ENCODE results near the gene OCRL.

The OCRL gene

GRCh38 chrX:129523079-129523911, 16.8 kb upstream of the OCRL start, which contains the start of gene SMARCA1:
Gene SMARCA1 (minus strand): TSS chrX:129523490. CDS start chrX:129523370, 120 bp downstream.
- Histone ChIP-seq H3K36me3 (ENCODE audit: insufficient read depth, low read length) (no peaks in the 10 kb centered on the region), H2AFZ (ENCODE audit: low read depth, low read length) (peak within 1 kb of the TSS; percentile 70), H3K4me1 (ENCODE audit: insufficient read depth, low read length) (no peaks in the 10 kb centered on the region), H3K4me3 (ENCODE audit: low read length) (peak within 1 kb of the TSS; percentile 64), H3K27me3 (ENCODE audit: insufficient read depth, low read length) (no peaks in the 10 kb centered on the region), H3K9me3 (ENCODE audit: low read length) (no peaks in the 10 kb centered on the region)

GRCh38 chrX:129524250-129524850, 15.7 kb upstream of the OCRL start:
- no peaks in the 10 kb centered on the region for H3K27me3 ChIP-seq (ENCODE audit: insufficient read depth, low read length)
- H3K4me1 ChIP-seq (ENCODE audit: insufficient read depth, low read length) = no peaks in the 10 kb centered on the region
- H3K4me3 ChIP-seq (ENCODE audit: low read length) = peak overlapping the region; percentile 52
- H2AFZ ChIP-seq (ENCODE audit: low read depth, low read length) = no peak overlapping the region
- H3K9me3 ChIP-seq (ENCODE audit: low read length) = no peaks in the 10 kb centered on the region
- H3K36me3 ChIP-seq (ENCODE audit: insufficient read depth, low read length) = no peaks in the 10 kb centered on the region

- H3K36me3 ChIP-seq (ENCODE audit: insufficient read depth, low read length) = no peaks in the 10 kb centered on the region
- H3K27me3 ChIP-seq (ENCODE audit: insufficient read depth, low read length) = no peaks in the 10 kb centered on the region
- H3K4me3 ChIP-seq (ENCODE audit: low read length) = no peak overlapping the region
- no peaks in the 10 kb centered on the region for H3K9me3 ChIP-seq (ENCODE audit: low read length)
- no peak overlapping the region for H2AFZ ChIP-seq (ENCODE audit: low read depth, low read length)
- no peaks in the 10 kb centered on the region for H3K4me1 ChIP-seq (ENCODE audit: insufficient read depth, low read length)
These were observed 14.9 kb upstream of the OCRL start for GRCh38 chrX:129525162-129525561.

GRCh38 chrX:129525896-129526295, 14.2 kb upstream of the OCRL start:
- Histone ChIP-seq H3K9me3 (ENCODE audit: low read length) (no peaks in the 10 kb centered on the region), H3K4me3 (ENCODE audit: low read length) (no peak overlapping the region), H3K36me3 (ENCODE audit: insufficient read depth, low read length) (no peaks in the 10 kb centered on the region), H3K27me3 (ENCODE audit: insufficient read depth, low read length) (no peaks in the 10 kb centered on the region), H2AFZ (ENCODE audit: low read depth, low read length) (no peak overlapping the region), H3K4me1 (ENCODE audit: insufficient read depth, low read length) (no peaks in the 10 kb centered on the region)

- no peaks in the 10 kb centered on the region for H3K36me3 ChIP-seq (ENCODE audit: insufficient read depth, low read length)
- no peaks in the 10 kb centered on the region for H3K27me3 ChIP-seq (ENCODE audit: insufficient read depth, low read length)
- no peak overlapping the region for H3K4me3 ChIP-seq (ENCODE audit: low read length)
- H2AFZ ChIP-seq (ENCODE audit: low read depth, low read length) = no peak overlapping the region
- H3K9me3 ChIP-seq (ENCODE audit: low read length) = no peaks in the 10 kb centered on the region
- H3K4me1 ChIP-seq (ENCODE audit: insufficient read depth, low read length) = no peaks in the 10 kb centered on the region
These were observed 10.3 kb upstream of the OCRL start for GRCh38 chrX:129529685-129530281.

GRCh38 chrX:129530410-129530809, 9.6 kb upstream of the OCRL start:
- Histone ChIP-seq H3K4me3 (ENCODE audit: low read length) (no peak overlapping the region), H3K9me3 (ENCODE audit: low read length) (no peaks in the 10 kb centered on the region), H2AFZ (ENCODE audit: low read depth, low read length) (no peak overlapping the region), H3K36me3 (ENCODE audit: insufficient read depth, low read length) (no peaks in the 10 kb centered on the region), H3K27me3 (ENCODE audit: insufficient read depth, low read length) (no peaks in the 10 kb centered on the region), H3K4me1 (ENCODE audit: insufficient read depth, low read length) (no peaks in the 10 kb centered on the region)

GRCh38 chrX:129531132-129531531, 8.9 kb upstream of the OCRL start:
- H3K4me1 ChIP-seq (ENCODE audit: insufficient read depth, low read length) = no peaks in the 10 kb centered on the region
- H3K36me3 ChIP-seq (ENCODE audit: insufficient read depth, low read length) = no peaks in the 10 kb centered on the region
- H3K27me3 ChIP-seq (ENCODE audit: insufficient read depth, low read length) = no peaks in the 10 kb centered on the region
- H3K9me3 ChIP-seq (ENCODE audit: low read length) = no peaks in the 10 kb centered on the region
- H2AFZ ChIP-seq (ENCODE audit: low read depth, low read length) = no peak overlapping the region
- H3K4me3 ChIP-seq (ENCODE audit: low read length) = no peak overlapping the region

- Histone ChIP-seq H3K27me3 (ENCODE audit: insufficient read depth, low read length) (no peaks in the 10 kb centered on the region), H3K9me3 (ENCODE audit: low read length) (no peaks in the 10 kb centered on the region), H3K36me3 (ENCODE audit: insufficient read depth, low read length) (no peaks in the 10 kb centered on the region), H3K4me3 (ENCODE audit: low read length) (no peak overlapping the region), H3K4me1 (ENCODE audit: insufficient read depth, low read length) (no peaks in the 10 kb centered on the region), H2AFZ (ENCODE audit: low read depth, low read length) (no peak overlapping the region)
These were observed 5.1 kb upstream of the OCRL start for GRCh38 chrX:129534816-129535578.

- H3K36me3 ChIP-seq (ENCODE audit: insufficient read depth, low read length) = no peaks in the 10 kb centered on the region
- peaks cover 4% of the 10 kb centered on the region for H3K4me1 ChIP-seq (ENCODE audit: insufficient read depth, low read length)
- no peak overlapping the region for H2AFZ ChIP-seq (ENCODE audit: low read depth, low read length)
- no peaks in the 10 kb centered on the region for H3K27me3 ChIP-seq (ENCODE audit: insufficient read depth, low read length)
- peak overlapping the region; percentile 69 for H3K4me3 ChIP-seq (ENCODE audit: low read length)
- H3K9me3 ChIP-seq (ENCODE audit: low read length) = no peaks in the 10 kb centered on the region
These were observed 694 bp downstream of the OCRL start for GRCh38 chrX:129540722-129541184.

- no peaks in the 10 kb centered on the region for H3K27me3 ChIP-seq (ENCODE audit: insufficient read depth, low read length)
- peaks cover 14% of the 10 kb centered on the region for H3K36me3 ChIP-seq (ENCODE audit: insufficient read depth, low read length)
- no peaks in the 10 kb centered on the region for H3K9me3 ChIP-seq (ENCODE audit: low read length)
- H3K4me1 ChIP-seq (ENCODE audit: insufficient read depth, low read length) = peaks cover 4% of the 10 kb centered on the region
- H3K4me3 ChIP-seq (ENCODE audit: low read length) = no peak overlapping the region
- no peak overlapping the region for H2AFZ ChIP-seq (ENCODE audit: low read depth, low read length)
These were observed 4.7 kb downstream of the OCRL start for GRCh38 chrX:129544780-129545179.

- Histone ChIP-seq H3K36me3 (ENCODE audit: insufficient read depth, low read length) (peaks cover 14% of the 10 kb centered on the region), H3K9me3 (ENCODE audit: low read length) (no peaks in the 10 kb centered on the region), H2AFZ (ENCODE audit: low read depth, low read length) (no peak overlapping the region), H3K27me3 (ENCODE audit: insufficient read depth, low read length) (no peaks in the 10 kb centered on the region), H3K4me3 (ENCODE audit: low read length) (no peak overlapping the region), H3K4me1 (ENCODE audit: insufficient read depth, low read length) (peaks cover 4% of the 10 kb centered on the region)
These were observed 5.3 kb downstream of the OCRL start for GRCh38 chrX:129545408-129545807.

- Histone ChIP-seq H3K4me1 (ENCODE audit: insufficient read depth, low read length) (no peaks in the 10 kb centered on the region), H2AFZ (ENCODE audit: low read depth, low read length) (no peak overlapping the region), H3K4me3 (ENCODE audit: low read length) (no peak overlapping the region), H3K9me3 (ENCODE audit: low read length) (no peaks in the 10 kb centered on the region), H3K27me3 (ENCODE audit: insufficient read depth, low read length) (no peaks in the 10 kb centered on the region), H3K36me3 (ENCODE audit: insufficient read depth, low read length) (peaks cover 16% of the 10 kb centered on the region)
These were observed 9.1 kb downstream of the OCRL start for GRCh38 chrX:129549124-129549523.

Data from neuron (in vitro differentiated cells).